Stomach (tissue), 9 donors: Measurements from ENCODE around the gene ITGAL. TPM values are rescaled to one million over a fixed set of nuclear protein-coding genes. Genes with fewer than 3 reads are reported as not detected.

Experiments
- DNase-seq, 2 donors: peaks; one replicate each; pipeline versions ENCODE4 v3.0.0 to v3.0.0-alpha.2; 2013 to 2019
- H3K27ac ChIP-seq, 5 donors: fragments of 200-600 bp in 4 of 5; sonication (generic) in 4 of 5; one replicate each; pipeline ENCODE4 v1.5.1; 2013 to 2019; ENCODE audit warnings: mild to moderate bottlenecking in 1 of 5, moderate library complexity in 1 of 5
- H3K27me3 ChIP-seq, 3 donors: fragments of 200-600 bp; sonication (generic); one replicate each; pipeline ENCODE4 v1.5.1; 2017 to 2019; ENCODE audit warnings: mixed run types in 1 of 3
- H3K36me3 ChIP-seq, 4 donors: fragments of 200-600 bp; sonication (generic); 1 replicate in 3 of 4; 2 replicates in 1 of 4; pipeline ENCODE4 v1.5.1; 2016 to 2019
- H3K4me1 ChIP-seq, 4 donors: fragments of 200-600 bp; sonication (generic); one replicate each; pipeline ENCODE4 v1.5.1; 2016 to 2019
- H3K4me3 ChIP-seq, 4 donors: fragments of 200-600 bp; sonication (generic) in 3 of 4; one replicate each; pipeline ENCODE4 v1.5.1; 2016 to 2019; ENCODE audit warnings: mild to moderate bottlenecking in 1 of 4
- H3K9me3 ChIP-seq, 4 donors: fragments of 200-600 bp; sonication (generic); one replicate each; pipeline ENCODE4 v1.5.1; 2016 to 2019
- EP300 ChIP-seq: sonication (generic); formaldehyde crosslinking; IDR thresholded peaks from one replicate; pipeline ENCODE4 v1.6.1; 2017; ENCODE audit warnings: antibody characterized with exemption
- POLR2A ChIP-seq, 4 donors: fragments of 450-650 bp; IDR thresholded peaks; one replicate each; pipeline ENCODE4 v1.6.1; 2016; ENCODE audit warnings: antibody characterized with exemption in 4 of 4, control low read depth in 2 of 4, mild to moderate bottlenecking in 1 of 4, moderate library complexity in 1 of 4
- POLR2AphosphoS5 ChIP-seq, 3 donors: sonication (generic); formaldehyde crosslinking; IDR thresholded peaks; one replicate each; pipeline ENCODE4 v1.6.1; 2016; ENCODE audit warnings: antibody characterized with exemption in 3 of 3
- WGBS, 5 donors: extraction: QIAGEN DNeasy Blood & Tissue Kit in 3 of 5; methylation state at CpG; one replicate each; pipeline versions ENCODE4 v1.1.5 to v1.1.7; 2013 to 2018; 5-methylcytosine and 5-hydroxymethylcytosine counted together
- intact Hi-C: fragments of 100-400 bp; cut with DNase I; formaldehyde crosslinking; loops from one replicate; pipeline ENCODE4 v1.15.1; 2023; ENCODE audit warnings: low total_unique reads
- polyA plus RNA-seq, 3 donors: library from polyadenylated mRNA; stranded (reverse); fragments of 200-250 nt; gene quantifications; one replicate each; pipeline ENCODE4 v1.2.3, GENCODE V29; 2013
- total RNA-seq, 5 donors: library from RNA; depleted of rRNA; stranded (reverse); fragments of >200 nt; gene quantifications; one replicate each; pipeline versions ENCODE4 v1.1.0 to v1.2.3, GENCODE V29; 2014 to 2016
- TF ChIP-seq, protein P1 (sequence below), 7 experiments: fragments of 450-650 bp in 4 of 7; fragments of 200-600 bp in 3 of 7; sonication (generic) in 3 of 7; IDR thresholded peaks; one replicate each; pipeline ENCODE4 v1.5.1; 2016 to 2019; ENCODE audit warnings: antibody characterized with exemption in 7 of 7, control low read depth in 2 of 7, mild to moderate bottlenecking in 1 of 7
- donor health status: healthy with polysubstance abuse.
- donor health status: Bipolar disorder and iron deficiency.
- donor health status: healthy.

The ITGAL gene
- total and polyA plus RNA-seq, 8 donors, result 1.2 to 256 (median 6.8) TPM

DNA sequence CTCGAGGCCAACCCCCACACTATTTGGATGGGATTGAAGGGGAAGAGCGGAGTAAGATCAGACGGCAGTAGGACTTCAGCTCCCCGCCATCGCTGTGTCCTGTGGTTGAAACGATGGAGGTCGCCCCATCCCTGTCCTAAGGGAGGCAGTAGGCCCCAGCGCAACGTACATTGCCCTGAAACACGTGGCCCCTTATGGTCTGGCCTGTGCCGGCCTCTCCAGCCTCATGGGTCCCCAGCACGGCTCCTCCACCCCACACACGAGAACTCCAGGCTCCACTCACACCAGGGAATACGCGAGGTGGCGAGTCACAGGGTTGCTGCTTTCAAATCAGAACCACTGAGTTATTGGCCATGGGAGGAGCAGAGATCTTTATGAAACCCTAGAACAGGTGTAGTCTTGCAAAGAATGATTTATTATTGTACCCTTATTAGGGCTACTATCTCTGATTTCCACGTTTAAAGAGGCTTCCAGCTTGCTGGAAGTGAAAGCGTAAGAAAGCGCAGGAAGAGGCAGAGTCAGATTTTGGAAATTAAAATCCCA lies 42.0 kb upstream of the ITGAL start:
- H3K4me3 ChIP-seq, result peak overlapping the region; percentile 69 to 82 (median 74)
- no peak for TF ChIP-seq POLR2AphosphoS5 (IDR thresholded peaks at IDR 0.05)
- TF ChIP-seq, protein P1, sequence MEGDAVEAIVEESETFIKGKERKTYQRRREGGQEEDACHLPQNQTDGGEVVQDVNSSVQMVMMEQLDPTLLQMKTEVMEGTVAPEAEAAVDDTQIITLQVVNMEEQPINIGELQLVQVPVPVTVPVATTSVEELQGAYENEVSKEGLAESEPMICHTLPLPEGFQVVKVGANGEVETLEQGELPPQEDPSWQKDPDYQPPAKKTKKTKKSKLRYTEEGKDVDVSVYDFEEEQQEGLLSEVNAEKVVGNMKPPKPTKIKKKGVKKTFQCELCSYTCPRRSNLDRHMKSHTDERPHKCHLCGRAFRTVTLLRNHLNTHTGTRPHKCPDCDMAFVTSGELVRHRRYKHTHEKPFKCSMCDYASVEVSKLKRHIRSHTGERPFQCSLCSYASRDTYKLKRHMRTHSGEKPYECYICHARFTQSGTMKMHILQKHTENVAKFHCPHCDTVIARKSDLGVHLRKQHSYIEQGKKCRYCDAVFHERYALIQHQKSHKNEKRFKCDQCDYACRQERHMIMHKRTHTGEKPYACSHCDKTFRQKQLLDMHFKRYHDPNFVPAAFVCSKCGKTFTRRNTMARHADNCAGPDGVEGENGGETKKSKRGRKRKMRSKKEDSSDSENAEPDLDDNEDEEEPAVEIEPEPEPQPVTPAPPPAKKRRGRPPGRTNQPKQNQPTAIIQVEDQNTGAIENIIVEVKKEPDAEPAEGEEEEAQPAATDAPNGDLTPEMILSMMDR (IDR thresholded peaks at IDR 0.05), result peak in 2 of 7 experiments; percentile 4 to 45
- peak overlapping the region; percentile 25 to 90 (median 85) for H3K27ac ChIP-seq
- H3K4me1 ChIP-seq, result peaks cover 9 to 25% (median 25%) of the 10 kb centered on the region in 4 donors
- intact Hi-C loops, result loop anchor here (10.0 kb wide), 1 partner anchor 94 kb away; the partner anchor contains the start of gene ZNF768
- WGBS, 5 donors, result 52 to 57% (median 55%) methylated on average over 15 to 19 of the region's 19 CpGs
- peaks cover 0 to 18% (median 16%) of the 10 kb centered on the region in 4 donors for H3K36me3 ChIP-seq
- no peak for DNase-seq
- H3K27me3 ChIP-seq, result no peaks in the 10 kb centered on the region
- H3K9me3 ChIP-seq, result no peaks in the 10 kb centered on the region

DNA sequence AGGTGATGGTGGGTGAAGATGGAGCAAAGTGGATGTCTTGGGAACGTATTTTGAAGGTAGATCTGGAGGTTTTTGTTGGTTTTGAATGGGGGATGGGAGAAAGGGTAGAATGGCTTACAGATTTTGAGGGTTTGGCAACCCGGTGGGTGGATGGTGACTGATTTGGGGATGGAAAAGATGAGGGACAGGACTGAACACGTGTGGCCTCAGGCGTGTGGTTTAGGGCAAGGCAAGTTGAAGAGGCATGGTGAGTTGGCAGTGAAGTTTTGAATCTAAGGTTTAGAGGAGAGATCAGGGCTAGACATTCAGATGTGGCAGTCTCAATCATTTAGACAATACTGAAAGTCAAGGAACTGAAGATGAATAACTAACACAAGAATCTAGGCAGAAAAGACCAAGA lies 37.7 kb upstream of the ITGAL start:
- Histone ChIP-seq H3K4me1 (peaks cover 0 to 16% (median 7%) of the 10 kb centered on the region in 4 donors), H3K27me3 (no peaks in the 10 kb centered on the region), H3K9me3 (no peaks in the 10 kb centered on the region), H3K36me3 (no peaks in the 10 kb centered on the region), H3K27ac (no peak overlapping the region), H3K4me3 (no peak overlapping the region)
- DNase-seq, result no peak
- 58 to 79% (median 73%) methylated on average over 4 of the region's 4 CpGs for WGBS, 5 donors
- intact Hi-C loops, result loop anchor here (10.0 kb wide), 1 partner anchor 90 kb away; the partner anchor contains the start of gene ZNF768
- TF ChIP-seq, protein P1 (IDR thresholded peaks at IDR 0.05), result no peak
- no peak for TF ChIP-seq EP300
- TF ChIP-seq POLR2AphosphoS5 (IDR thresholded peaks at IDR 0.05), result no peak
- TF ChIP-seq POLR2A (IDR thresholded peaks at IDR 0.05), result no peak

DNA sequence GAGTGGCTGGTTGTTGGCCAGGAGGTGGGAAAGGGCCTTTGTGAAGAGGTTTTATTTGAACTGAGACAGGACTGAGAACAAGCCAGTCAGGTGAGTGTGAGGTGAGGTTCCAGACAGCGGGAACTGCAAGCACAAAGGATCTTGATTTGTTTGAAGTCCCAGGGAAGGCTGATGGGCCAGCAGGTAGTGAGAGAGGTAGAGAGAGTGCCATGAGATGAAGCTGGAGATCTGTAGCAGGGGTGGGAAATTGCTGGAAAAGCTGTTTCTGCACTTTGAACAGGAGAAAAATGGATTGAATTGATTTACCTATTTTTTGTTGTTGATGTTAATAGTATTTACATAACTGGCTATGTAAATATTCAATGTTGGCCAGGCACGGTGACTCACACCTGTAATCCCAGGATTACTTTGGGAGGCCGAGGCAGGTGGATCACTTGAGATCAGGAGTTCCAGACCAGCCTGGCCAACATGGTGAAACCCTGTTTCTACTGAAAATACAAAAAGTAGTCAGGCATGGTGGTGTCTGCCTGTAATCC lies 35.0 kb upstream of the ITGAL start:
- H3K4me3 ChIP-seq, result no peak overlapping the region
- peak; percentile 45 to 47 for DNase-seq
- WGBS, 5 donors, result 24 to 47% (median 37%) methylated on average over 3 of the region's 3 CpGs
- H3K27ac ChIP-seq, result peak overlapping the region in 1 of 5 donors; percentile 30
- H3K4me1 ChIP-seq, result peaks cover 0 to 9% (median 2%) of the 10 kb centered on the region in 4 donors
- no peaks in the 10 kb centered on the region for H3K9me3 ChIP-seq
- H3K36me3 ChIP-seq, result peaks cover 0 to 3% (median 1%) of the 10 kb centered on the region in 4 donors
- no peaks in the 10 kb centered on the region for H3K27me3 ChIP-seq
- intact Hi-C loops, result loop anchor here (10.0 kb wide), 1 partner anchor 87 kb away; the partner anchor contains the start of gene ZNF768
- TF ChIP-seq, protein P1 (IDR thresholded peaks at IDR 0.05), result no peak
- no peak for TF ChIP-seq POLR2AphosphoS5 (IDR thresholded peaks at IDR 0.05)
- TF ChIP-seq EP300, result no peak
- no peak for TF ChIP-seq POLR2A (IDR thresholded peaks at IDR 0.05)

DNA sequence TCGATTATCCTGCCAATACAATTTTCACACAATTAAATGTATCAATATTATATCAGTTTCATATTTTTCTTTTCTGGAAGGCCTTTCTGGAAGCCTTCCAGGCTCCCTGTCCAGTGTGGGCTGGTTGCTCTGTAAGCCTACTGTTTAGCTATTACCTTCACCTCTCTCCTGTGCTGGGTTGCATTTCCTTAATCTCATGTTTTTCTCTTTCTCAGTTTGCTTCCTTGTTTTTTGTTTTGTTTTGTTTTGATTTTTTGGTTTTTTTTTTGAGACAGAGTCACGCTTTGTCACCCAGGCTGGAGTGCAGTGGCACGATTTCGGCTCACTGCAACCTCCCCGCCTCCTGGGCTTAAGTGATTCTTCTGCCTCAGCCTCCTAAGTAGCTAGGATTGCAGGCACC lies 33.7 kb upstream of the ITGAL start:
- 80 to 90% (median 85%) methylated on average over 5 of the region's 5 CpGs for WGBS, 5 donors
- Histone ChIP-seq H3K36me3 (peaks cover 0 to 14% (median 11%) of the 10 kb centered on the region in 4 donors), H3K4me1 (peaks cover 1 to 21% (median 13%) of the 10 kb centered on the region in 4 donors), H3K27ac (no peak overlapping the region), H3K4me3 (no peak overlapping the region), H3K27me3 (no peaks in the 10 kb centered on the region), H3K9me3 (no peaks in the 10 kb centered on the region)
- no peak for DNase-seq
- TF ChIP-seq EP300 (no peak), POLR2A (IDR thresholded peaks at IDR 0.05) (no peak), POLR2AphosphoS5 (IDR thresholded peaks at IDR 0.05) (no peak)
- TF ChIP-seq, protein P1 (IDR thresholded peaks at IDR 0.05), result no peak
- intact Hi-C loops, result loop anchor here (10.0 kb wide), 1 partner anchor 86 kb away; the partner anchor contains the start of gene ZNF768
